ENCODE measurements around the gene RPP21. TPM values are rescaled to one million over a fixed set of nuclear protein-coding genes. Genes with fewer than 3 reads are reported as not detected.
A peak's percentile ranks its signal among the peaks of the same experiment; 100 is the strongest.

The RPP21 gene
- total RNA-seq (2014; rRNA removed; shearing (Covaris generic)), result 48.7 and 124 TPM in 2 replicates

GRCh38 chr6:30344868-30345671 is at the start of gene RPP21:
RPP21 (plus strand) TSS chr6:30345156; CDS start chr6:30345172, 16 bp downstream.
- peak; percentile 58 for DNase-seq (ENCODE audit: low spot score)

DNA sequence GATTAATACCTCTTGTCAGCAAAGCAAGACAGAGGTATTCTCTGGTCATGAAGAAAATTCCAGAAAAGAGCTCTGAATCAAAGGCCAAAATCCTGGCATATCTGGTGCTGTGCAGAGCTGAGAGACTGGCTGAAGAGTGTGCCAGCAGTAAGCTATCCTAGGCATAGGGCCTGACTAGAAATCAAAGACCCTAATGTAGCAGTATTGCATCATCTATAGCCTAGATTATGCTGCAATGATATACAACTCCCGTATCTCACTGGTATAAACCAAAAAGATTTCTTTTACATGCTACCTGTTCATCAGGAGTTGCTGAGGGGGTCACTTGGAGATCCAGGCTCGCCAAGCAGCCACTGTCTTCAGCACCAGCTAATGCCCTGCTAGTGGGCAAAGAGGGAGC is 49.1 kb upstream of the RPP21 start:
- DNase-seq (ENCODE audit: low spot score), result no peak

- DNase-seq (ENCODE audit: low spot score), result no peak
Observed at GRCh38 chr6:30304002-30304401, 41.0 kb upstream of the RPP21 start.

- DNase-seq (ENCODE audit: low spot score), result no peak
Observed at GRCh38 chr6:30311101-30311500, 33.9 kb upstream of the RPP21 start.

- no peak for DNase-seq (ENCODE audit: low spot score)
Observed at GRCh38 chr6:30311671-30312070, 33.3 kb upstream of the RPP21 start.

DNA sequence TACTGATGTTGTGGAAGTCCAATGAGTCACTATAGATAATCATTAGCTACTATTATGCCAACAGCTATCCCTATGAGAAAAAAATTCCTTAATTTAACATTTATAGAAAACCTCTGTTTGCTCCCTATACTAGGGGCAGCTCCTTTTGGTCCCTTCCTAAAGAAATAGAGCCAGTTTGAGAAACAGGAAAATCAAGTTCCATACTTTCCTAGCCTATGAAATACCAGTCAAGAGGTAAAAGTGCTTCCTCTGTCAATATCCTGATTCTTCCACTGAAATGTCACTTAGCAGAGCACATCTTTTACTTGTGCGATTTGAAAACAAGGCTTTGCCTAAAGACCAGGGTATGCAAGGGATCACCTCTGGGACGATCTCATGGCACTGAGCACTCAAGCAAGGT is 32.7 kb upstream of the RPP21 start:
- DNase-seq (ENCODE audit: low spot score), result no peak

GRCh38 chr6:30312676-30313321 is 32.2 kb upstream of the RPP21 start:
- DNase-seq (ENCODE audit: low spot score), result no peak

- no peak for DNase-seq (ENCODE audit: low spot score)
Observed at GRCh38 chr6:30315156-30315555, 29.8 kb upstream of the RPP21 start.

GRCh38 chr6:30317913-30318589 is 26.9 kb upstream of the RPP21 start:
- no peak for DNase-seq (ENCODE audit: low spot score)

DNA sequence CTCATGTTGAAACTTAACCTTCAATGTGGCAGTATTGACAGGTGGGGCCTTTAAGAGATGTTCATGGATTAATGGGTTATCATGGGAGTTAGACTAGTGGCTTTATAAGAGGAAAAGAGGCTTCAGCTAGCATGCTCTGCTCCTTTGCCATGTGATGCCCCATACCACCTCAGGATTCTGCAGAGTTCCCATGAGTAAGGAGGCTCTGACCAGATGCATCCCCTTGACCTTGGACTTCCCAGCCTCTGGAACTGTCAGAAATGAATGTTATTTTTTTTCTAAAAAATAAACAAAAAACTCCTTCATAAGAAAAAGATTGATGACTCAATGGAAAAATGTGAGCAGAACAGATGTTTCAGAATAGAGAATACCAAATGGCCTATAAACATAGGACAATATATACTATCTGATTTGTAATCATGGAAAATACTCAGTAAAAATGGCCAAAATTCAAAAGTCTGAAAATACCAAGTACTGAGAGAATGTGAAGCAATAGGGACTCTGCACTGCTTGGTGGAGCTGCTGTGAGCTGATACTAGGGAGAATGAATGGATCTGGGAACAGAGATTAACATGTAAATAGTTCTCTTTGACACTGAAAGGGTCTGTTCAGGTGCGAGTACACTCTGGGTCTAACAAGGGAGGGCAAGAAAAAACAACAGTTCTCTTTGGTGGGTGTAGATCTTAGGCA is 25.7 kb upstream of the RPP21 start:
- no peak for DNase-seq (ENCODE audit: low spot score)

- no peak for DNase-seq (ENCODE audit: low spot score)
Observed at GRCh38 chr6:30321692-30322388, 23.1 kb upstream of the RPP21 start.

GRCh38 chr6:30322527-30323501 is 22.1 kb upstream of the RPP21 start:
- DNase-seq (ENCODE audit: low spot score), result peak; percentile 81

- peak; percentile 56 for DNase-seq (ENCODE audit: low spot score)
Observed at GRCh38 chr6:30323806-30324205, 21.1 kb upstream of the RPP21 start.

DNA sequence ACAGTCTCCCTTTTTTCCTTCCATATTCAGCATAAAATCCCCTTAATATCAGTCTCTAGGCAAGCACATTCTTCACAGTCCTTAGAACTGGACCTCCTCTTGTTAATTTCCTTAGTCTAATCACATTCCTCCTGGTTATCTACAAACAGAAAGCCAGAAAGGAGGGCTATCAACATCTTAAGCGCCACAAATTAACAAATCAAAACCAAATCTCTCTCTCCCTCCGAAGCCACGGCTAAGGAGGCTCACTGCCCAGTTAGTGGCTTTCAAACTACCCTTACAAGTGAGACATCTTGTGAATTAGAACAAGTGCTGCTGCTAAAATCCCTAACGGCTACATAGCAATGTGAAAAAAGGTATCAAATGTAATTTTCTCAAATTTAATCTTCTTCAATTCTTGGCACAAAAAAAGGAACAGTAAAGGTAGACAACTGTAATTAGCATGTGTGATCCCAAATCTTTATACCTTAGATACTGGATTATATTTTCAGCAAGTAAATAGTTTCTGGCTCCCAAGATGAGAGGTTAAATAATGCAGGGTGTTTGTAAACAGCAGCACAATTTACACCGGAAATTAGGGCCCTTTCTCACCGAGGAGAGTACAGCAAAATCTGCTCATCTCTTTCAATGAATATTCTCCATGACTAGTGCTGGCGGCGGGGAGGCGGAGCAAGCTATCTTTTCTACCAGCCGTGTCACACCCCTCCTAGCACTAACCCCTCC is 19.6 kb upstream of the RPP21 start:
- DNase-seq (ENCODE audit: low spot score), result peak; percentile 81

GRCh38 chr6:30325873-30326525 is 19.0 kb upstream of the RPP21 start:
- no peak for DNase-seq (ENCODE audit: low spot score)

GRCh38 chr6:30326526-30327231 is 18.3 kb upstream of the RPP21 start, which contains the start of gene TRIM39:
TRIM39 (plus strand) TSS chr6:30326927; CDS start chr6:30329318, 2,391 bp downstream.
- peak; percentile 67 for DNase-seq (ENCODE audit: low spot score)

GRCh38 chr6:30327232-30327746 is 17.7 kb upstream of the RPP21 start:
- peak; percentile 50 for DNase-seq (ENCODE audit: low spot score)

GRCh38 chr6:30328397-30328796 is 16.6 kb upstream of the RPP21 start:
- no peak for DNase-seq (ENCODE audit: low spot score)
